Bronchial epithelial cell (primary cell): Measurements from ENCODE around the gene MTX2. TPM values are rescaled to one million over a fixed set of nuclear protein-coding genes. Genes with fewer than 3 reads are reported as not detected.

Experiments
- DNase-seq: peaks from one replicate; pipeline ENCODE4 v3.0.0-alpha.2; 2010; ENCODE audit warnings: low read depth
- FAIRE-seq: peaks from 2 replicates; lab custom pipeline; 2011; peaks lifted over from hg19 to GRCh38; lab: Jason Lieb, UNC
- H3K27me3 ChIP-seq: 2 replicates; pipeline ENCODE4 v1.5.1; 2011; ENCODE audit warnings: low read length; ENCODE audit not compliant: control insufficient read depth, insufficient read depth
- H3K36me3 ChIP-seq: 2 replicates; pipeline ENCODE4 v1.5.1; 2011; ENCODE audit warnings: low read length; ENCODE audit not compliant: control insufficient read depth, insufficient read depth
- H3K4me3 ChIP-seq: 2 replicates; pipeline ENCODE4 v1.5.1; 2011; ENCODE audit warnings: mild to moderate bottlenecking, low read depth, low read length, control low read depth
- total RNA-seq: library from RNA; depleted of rRNA; stranded (reverse); fragments of >200 nt; gene quantifications from 2 replicates; pipeline ENCODE4 v1.2.1, GENCODE V29; 2014
- TF ChIP-seq, protein P1 (sequence below): IDR thresholded peaks from 2 replicates; pipeline ENCODE4 v1.5.1; 2011; ENCODE audit warnings: mild to moderate bottlenecking, moderate library complexity, low read length, control low read depth, inconsistent platforms; ENCODE audit not compliant: insufficient read depth, severe bottlenecking

The MTX2 gene
- total RNA-seq, 1 donor from 2014 or later: 24.5 TPM

DNA sequence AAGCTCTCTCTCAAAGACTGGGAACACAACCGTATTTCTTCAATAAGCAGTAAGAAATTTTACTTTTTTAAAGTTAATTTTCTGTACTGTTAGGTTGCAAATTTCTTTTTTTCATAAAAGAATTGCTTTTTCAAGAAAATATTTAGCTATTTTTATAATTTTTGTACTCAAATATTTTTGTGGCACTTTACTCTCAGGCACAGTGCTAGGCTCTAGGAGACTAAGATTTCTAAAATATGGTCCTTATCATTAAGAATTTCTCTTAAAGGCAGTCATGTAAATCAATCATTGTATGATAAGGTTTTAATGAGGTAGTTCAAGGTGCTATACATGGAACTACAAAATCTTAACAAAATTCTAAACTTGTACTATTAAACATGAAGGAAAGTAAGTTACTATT is 61.4 kb downstream of the MTX2 start:
- TF ChIP-seq, protein P1, sequence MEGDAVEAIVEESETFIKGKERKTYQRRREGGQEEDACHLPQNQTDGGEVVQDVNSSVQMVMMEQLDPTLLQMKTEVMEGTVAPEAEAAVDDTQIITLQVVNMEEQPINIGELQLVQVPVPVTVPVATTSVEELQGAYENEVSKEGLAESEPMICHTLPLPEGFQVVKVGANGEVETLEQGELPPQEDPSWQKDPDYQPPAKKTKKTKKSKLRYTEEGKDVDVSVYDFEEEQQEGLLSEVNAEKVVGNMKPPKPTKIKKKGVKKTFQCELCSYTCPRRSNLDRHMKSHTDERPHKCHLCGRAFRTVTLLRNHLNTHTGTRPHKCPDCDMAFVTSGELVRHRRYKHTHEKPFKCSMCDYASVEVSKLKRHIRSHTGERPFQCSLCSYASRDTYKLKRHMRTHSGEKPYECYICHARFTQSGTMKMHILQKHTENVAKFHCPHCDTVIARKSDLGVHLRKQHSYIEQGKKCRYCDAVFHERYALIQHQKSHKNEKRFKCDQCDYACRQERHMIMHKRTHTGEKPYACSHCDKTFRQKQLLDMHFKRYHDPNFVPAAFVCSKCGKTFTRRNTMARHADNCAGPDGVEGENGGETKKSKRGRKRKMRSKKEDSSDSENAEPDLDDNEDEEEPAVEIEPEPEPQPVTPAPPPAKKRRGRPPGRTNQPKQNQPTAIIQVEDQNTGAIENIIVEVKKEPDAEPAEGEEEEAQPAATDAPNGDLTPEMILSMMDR: no peak

DNA sequence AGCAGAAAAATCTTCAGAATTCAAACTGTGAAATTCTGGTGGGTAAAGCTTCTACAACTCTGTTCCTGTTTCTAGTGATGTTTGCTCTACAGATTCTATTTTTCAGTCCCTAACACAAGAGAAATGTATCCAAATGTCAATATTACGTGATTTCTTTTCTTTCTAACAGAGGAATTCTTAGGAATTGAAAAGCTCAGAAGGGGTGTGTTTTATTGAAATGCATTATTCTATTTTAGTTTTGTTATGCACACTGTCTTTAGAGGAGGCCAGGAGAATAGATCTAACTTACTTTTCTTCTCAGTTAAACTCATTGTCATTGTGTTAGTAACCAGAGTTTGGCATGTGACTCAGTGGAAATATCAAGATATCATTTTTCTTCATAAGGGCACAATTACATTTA is 62.4 kb downstream of the MTX2 start:
- no peaks in the 10 kb centered on the region for H3K27me3 ChIP-seq
- H3K36me3 ChIP-seq: no peaks in the 10 kb centered on the region
- TF ChIP-seq, protein P1: no peak
- DNase-seq (no peak), FAIRE-seq (no peak)
- H3K4me3 ChIP-seq: no peak overlapping the region

More for the DNA sequence above, 61.4 kb downstream of the MTX2 start:
- DNase-seq: no peak
- Histone ChIP-seq H3K27me3 (no peaks in the 10 kb centered on the region), H3K36me3 (no peaks in the 10 kb centered on the region), H3K4me3 (no peak overlapping the region)
- no peak for FAIRE-seq

DNA sequence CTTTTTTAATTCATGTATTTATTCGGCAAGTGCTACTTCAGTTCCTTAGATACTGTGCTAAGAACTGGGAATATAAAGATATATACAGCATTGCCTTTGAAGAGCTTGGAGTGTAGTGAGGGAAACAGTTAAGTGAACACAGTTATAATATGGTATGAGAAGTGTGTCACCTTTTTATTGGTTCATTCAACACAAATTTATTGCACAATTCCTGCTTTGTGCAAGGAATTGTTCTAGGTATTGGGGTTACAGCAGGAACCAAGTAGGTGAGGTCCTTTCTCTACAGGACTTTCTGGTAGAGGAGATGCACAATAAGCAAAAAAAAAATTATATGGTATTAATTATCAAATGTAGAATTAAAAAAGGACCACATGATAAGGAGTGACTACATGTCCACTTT is 65.5 kb downstream of the MTX2 start:
- TF ChIP-seq, protein P1: no peak
- no peaks in the 10 kb centered on the region for H3K36me3 ChIP-seq
- FAIRE-seq: no peak
- no peaks in the 10 kb centered on the region for H3K27me3 ChIP-seq
- no peak overlapping the region for H3K4me3 ChIP-seq
- no peak for DNase-seq

DNA sequence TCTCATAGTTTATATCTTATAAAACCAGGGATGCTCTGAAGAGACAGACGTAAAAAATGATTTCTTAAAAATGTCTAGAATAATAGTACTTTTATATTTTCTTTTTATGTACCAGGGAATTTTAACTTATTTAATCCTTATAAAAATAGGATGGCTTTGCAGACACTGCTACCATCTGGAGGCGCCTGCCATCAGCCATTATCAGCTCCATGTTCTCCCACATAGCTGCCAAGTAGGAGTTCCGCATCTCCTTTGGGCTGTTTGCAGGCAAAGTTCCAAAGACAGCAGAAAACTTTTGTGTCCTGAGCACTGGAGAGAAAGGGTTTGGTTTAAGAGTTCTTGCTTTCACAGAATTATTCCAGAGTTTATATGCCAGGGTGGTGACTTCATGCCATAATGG is 69.2 kb downstream of the MTX2 start:
- FAIRE-seq (no peak), DNase-seq (no peak)
- TF ChIP-seq, protein P1: no peak
- no peaks in the 10 kb centered on the region for H3K36me3 ChIP-seq
- H3K27me3 ChIP-seq: no peaks in the 10 kb centered on the region
- no peak overlapping the region for H3K4me3 ChIP-seq

DNA sequence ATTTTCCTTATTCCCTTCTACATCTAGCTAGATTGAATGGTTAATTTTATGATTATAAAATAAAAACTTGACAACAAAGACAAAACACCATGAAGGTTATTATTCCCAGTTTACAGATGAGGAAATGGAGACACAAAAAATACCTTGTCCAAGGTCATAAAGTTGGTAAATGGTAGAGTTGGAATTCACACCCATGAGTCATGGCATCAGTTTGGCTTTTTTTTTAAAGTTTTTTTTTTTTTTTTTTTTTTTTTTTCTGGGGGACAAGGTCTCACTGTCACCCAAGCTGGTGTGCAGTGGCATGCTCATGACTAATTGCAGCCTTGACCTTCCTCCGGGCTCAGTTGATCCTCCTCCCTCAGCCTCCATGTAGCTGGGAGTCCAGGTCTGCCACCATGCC is 70.0 kb downstream of the MTX2 start:
- no peak for FAIRE-seq

DNA sequence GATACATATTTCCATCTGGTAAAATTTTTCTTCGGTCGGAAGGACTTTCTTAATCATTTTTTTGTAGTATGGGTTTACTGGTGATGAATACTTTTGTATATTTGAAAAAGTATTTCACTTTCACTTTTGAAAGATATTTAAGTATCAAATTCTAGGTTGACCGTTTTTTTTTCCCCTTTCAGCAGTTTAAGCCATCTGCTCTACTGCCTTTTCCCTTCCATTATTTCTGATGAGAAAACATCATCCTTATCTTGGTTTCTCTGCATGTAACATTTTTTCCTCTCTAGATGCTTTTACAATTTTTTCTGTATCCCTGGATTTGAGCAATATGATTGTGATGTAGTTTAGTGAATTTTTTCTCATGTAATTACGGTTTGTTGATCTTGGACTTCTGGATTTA is 87.0 kb downstream of the MTX2 start:
- TF ChIP-seq, protein P1: no peak
- no peak for DNase-seq
- no peaks in the 10 kb centered on the region for H3K36me3 ChIP-seq
- FAIRE-seq: no peak
- H3K4me3 ChIP-seq: no peak overlapping the region
- no peaks in the 10 kb centered on the region for H3K27me3 ChIP-seq

More for the DNA sequence above, 70.0 kb downstream of the MTX2 start:
- no peaks in the 10 kb centered on the region for H3K27me3 ChIP-seq
- TF ChIP-seq, protein P1: no peak
- H3K36me3 ChIP-seq: no peaks in the 10 kb centered on the region
- DNase-seq: no peak
- H3K4me3 ChIP-seq: no peak overlapping the region
